NCI-H510A treated with DMSO at 0.1 percent for 48 hours (cell line): ENCODE measurements around the gene SLC25A17.
"Not testable (repeated sequence)": the region's sequence is repeated elsewhere in the genome, so short reads cannot be mapped to it uniquely, and the experiment has no call there.

ENCODE experiments used
- DNase-seq: peaks from one replicate; lab custom pipeline; 2025; lab: John Stamatoyannopoulos, UW

The SLC25A17 gene

GRCh38 chr22:40753114-40753513, 66.0 kb downstream of the SLC25A17 start:
- DNase-seq: no peak

GRCh38 chr22:40751250-40751649, 67.9 kb downstream of the SLC25A17 start:
- DNase-seq: no peak

DNA sequence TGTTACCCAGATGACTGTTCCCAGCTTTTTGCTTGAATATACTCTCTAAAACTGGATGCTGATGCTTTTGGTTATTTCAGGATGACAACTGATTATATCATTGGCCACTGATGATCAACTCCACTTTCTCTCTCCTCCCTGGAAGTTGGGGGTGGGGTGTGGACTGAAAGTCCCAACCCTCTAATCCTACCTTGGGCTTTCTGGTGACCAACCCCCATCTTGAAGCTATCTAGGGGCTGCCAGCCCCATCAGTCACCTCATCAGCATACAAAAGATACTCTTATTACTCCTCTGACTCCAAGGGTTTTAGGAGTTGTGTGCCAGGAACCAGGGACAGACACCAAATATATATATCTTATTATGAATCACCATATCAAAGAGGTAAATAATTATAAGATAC, 69.3 kb downstream of the SLC25A17 start:
- no peak for DNase-seq

- no peak for DNase-seq
Observed at GRCh38 chr22:40748388-40749355, 70.5 kb downstream of the SLC25A17 start.

DNA sequence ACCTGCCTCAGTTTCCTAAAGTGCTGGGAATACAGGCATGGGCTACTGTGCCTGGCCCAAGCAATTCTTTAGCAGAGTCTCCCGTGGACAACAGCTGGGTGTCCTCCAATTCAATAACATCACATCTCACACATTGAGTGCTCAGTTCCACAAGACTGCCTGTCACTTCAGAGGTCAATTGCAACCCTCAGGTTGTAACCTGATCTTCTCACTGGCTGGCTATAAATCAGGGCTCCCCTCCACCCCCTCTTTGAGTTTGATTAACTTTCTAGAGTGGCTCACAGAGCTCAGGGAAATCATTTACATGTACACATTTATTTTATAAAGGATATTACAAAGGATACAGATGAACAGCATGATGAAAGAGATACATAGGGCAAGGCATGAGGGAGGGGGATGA, 71.8 kb downstream of the SLC25A17 start:
- peak; percentile 68 for DNase-seq

DNA sequence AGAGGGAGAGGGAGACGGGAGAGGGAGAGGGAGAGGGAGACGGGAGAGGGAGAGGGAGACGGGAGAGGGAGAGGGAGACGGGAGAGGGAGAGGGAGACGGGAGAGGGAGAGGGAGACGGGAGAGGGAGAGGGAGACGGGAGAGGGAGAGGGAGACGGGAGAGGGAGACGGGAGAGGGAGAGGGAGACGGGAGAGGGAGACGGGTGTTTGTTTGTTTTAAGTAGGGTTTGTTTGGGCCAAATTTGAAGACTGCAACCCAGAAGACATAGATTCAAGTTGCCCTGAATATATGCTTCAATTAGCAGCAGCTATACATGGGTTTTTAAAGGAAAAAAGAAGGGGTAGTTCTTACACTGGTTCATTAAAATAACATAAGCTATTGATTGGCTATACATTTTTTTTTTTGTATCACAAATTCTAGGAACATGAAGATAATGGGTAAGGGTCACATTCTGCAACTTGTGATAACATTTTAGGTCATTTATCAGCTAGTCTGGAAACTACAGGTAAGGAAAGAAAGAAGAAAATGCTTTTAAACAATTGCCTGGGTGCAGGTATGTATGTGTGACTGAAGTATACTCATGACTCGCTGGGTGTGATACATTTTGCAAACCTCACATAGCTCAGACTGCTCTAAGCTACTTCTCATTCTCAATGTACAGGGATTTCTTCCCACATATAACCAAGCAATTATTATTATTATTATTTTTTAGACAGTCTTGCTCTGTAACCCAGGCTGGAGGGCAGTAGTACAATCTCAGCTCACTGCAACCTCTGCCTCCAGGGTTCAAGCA, 72.5 kb downstream of the SLC25A17 start:
- DNase-seq: no peak

GRCh38 chr22:40743768-40744167, 75.4 kb downstream of the SLC25A17 start:
- no peak for DNase-seq

DNA sequence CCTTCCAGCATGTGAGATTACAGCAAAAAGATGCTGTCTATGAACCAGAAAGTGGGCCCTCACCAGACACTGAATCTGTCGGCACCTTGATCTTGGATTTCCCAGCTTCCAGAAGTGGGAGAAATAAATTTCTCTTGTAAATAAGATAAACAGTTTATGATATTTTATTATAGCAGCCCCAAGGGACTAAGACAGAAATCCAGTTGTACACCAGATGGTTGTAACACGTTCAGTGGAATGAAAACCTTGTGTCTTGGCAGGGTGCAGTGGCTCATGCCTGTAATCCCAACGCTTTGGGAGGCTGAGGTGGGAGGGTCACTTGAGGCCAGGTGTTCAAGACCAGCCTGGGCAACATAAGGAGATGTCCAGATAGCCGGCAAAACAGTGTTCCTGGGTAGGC, 78.0 kb downstream of the SLC25A17 start:
- no peak for DNase-seq

- DNase-seq: no peak
Observed at GRCh38 chr22:40739721-40740120, 79.4 kb downstream of the SLC25A17 start.

DNA sequence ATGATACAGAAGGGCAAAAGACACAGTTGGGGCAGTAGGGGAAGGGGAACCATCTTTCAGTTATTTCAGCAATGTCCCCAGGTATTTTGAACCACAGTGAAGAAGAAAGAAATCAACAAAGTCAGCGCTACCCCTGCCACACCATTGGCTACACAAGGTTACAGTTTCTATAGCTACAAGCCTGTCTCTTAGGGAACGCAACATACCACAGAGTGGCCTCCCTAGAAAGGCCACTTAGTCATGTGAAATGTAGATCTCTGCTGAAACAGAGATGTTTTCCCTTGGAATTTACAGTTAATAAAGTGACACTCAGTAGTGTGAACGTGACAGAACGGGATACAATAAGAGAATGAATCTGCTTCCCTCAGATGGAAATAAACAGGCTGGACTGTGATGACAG, 85.2 kb downstream of the SLC25A17 start:
- no peak for DNase-seq

GRCh38 chr22:40732999-40733292, 86.2 kb downstream of the SLC25A17 start:
- DNase-seq: no peak

- DNase-seq: no peak
Observed at GRCh38 chr22:40729284-40729683, 89.9 kb downstream of the SLC25A17 start.

GRCh38 chr22:40728731-40729189, 90.4 kb downstream of the SLC25A17 start:
- peak; percentile 38 for DNase-seq

GRCh38 chr22:40727964-40728615, 91.1 kb downstream of the SLC25A17 start:
- no peak for DNase-seq

DNA sequence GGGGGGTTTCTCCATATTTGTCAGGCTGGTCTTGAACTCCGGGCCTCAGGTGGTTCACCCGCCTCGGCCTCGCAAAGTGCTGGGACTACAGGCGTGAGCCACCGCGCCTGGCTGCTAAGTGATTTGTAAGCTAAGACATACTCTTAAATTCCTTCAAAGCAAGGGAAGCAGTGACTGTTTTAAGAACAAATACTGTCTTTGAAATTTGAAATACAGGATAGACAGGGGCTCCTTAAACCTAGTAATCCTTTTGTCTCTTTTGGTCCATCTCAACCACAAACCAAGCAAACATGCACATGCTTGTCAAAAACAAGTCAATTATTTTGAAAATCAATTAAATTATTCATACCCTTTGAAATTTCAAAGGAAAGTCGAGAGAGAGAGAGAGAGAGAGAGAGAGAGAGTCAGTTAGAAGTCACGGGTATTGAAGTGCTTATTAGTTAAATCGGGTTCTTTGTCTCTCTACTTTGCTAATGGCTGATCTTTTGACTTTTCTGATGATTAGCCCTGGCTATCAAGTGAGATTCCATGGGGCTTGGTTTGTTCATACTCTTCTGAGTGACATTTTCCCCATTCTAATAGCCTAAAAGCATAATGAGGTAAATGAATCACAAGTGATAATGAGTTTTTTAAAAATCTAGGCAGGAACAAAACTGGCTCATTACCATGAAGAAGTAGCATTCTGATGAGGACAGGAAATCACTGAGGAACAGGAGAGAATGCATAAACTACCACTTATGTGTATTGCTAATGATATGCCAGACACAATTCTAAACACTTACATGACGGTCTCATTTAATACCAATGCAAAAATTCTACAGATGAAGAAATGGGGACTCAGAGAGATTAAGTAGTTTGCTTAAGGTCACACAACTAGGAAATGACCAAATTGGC, 91.8 kb downstream of the SLC25A17 start:
- peak; percentile 7 for DNase-seq

- DNase-seq: no peak
Observed at GRCh38 chr22:40726514-40726913, 92.6 kb downstream of the SLC25A17 start.

DNA sequence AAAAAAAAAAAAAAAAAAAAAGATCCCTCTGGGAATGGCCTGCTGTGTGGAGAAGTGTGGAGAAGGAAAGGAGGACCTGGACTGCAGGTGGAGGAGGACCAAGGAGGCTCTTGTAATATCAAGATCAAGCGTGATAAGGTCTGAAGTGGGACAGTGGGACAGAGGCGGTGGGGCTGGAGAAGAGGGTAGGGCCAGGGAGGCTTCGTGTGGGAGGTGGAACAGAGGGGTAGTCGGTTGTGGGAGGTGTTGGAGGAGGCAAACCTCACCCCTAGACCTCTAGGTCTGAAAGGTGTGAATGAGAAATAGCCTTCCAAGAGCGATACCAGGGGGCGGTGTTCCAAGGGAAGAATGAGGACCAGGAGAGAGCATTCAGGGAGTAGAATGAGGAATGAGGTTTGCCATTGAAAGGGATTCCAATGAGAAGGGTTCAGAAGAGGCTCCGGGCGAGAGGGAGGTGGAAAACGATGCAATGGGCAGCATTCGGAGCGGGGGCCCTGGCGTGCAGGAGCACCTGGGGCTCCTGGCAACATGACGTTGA, 95.7 kb downstream of the SLC25A17 start:
- no peak for DNase-seq

DNA sequence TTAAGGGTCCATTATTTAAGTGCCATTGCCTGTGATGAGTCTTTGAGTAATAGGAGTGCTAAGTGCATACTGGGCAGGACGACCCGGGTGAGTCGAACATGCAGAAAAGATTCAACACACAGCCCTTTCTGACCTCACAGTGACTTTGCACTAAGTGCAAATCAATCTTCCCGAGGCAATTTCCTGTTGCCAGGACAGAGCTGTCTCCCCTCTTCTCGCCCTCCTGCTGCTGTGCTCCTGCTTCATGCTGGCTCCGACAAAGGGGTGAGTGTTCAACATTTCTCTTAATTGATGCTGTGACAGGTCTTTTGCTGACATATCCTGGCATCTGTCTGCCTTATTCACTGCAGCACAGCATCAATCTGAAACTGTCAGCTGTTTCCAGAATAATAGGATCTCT, 97.9 kb downstream of the SLC25A17 start:
- peak; percentile 67 for DNase-seq

GRCh38 chr22:40720538-40721256, 98.4 kb downstream of the SLC25A17 start:
- DNase-seq: peak; percentile 26

- DNase-seq: not testable (repeated sequence)
Observed at GRCh38 chr22:40720156-40720537, 99.0 kb downstream of the SLC25A17 start.
